HepG2 (cell line): ENCODE results near the gene RNASE4. TPM values are rescaled to one million over a fixed set of nuclear protein-coding genes. Genes with fewer than 3 reads are reported as not detected.

Experiments used
- GATAD2A ChIP-seq: IDR thresholded peaks from 2 replicates; pipeline ENCODE4 v1.6.1; 2016
- HMGXB4 ChIP-seq, 2 experiments: sonication (generic) in 1 of 2; formaldehyde crosslinking in 1 of 2; IDR thresholded peaks; 2 replicates each; pipeline versions ENCODE4 v1.4.0 to v1.6.1; 2018 to 2020; ENCODE audit warnings: missing genetic modification reagents in 2 of 2, borderline replicate concordance in 1 of 2, low read depth in 1 of 2, mild to moderate bottlenecking in 1 of 2, missing biosample characterization in 1 of 2
- IRX3 ChIP-seq: sonication (generic); formaldehyde crosslinking; IDR thresholded peaks from 2 replicates; pipeline ENCODE4 v1.8.1; 2023; ENCODE audit warnings: mild to moderate bottlenecking, low read depth, missing genetic modification reagents, borderline replicate concordance
- NR2F1 ChIP-seq, 2 experiments: fragments of 450-650 bp in 1 of 2; formaldehyde crosslinking in 1 of 2; IDR thresholded peaks; 2 replicates each; pipeline versions ENCODE4 v1.5.0 to v1.6.1; 2016 to 2020; ENCODE audit warnings: mild to moderate bottlenecking in 1 of 2, missing compliant biosample characterization in 1 of 2, missing genetic modification reagents in 1 of 2, moderate library complexity in 1 of 2
- RFX3 ChIP-seq: IDR thresholded peaks from 2 replicates; pipeline ENCODE4 v1.6.1; 2016; ENCODE audit warnings: missing biosample characterization, missing genetic modification reagents
- RFXAP ChIP-seq: sonication (generic); formaldehyde crosslinking; IDR thresholded peaks from 2 replicates; pipeline ENCODE4 v1.4.0; 2020; ENCODE audit warnings: missing genetic modification reagents, borderline replicate concordance
- TGIF2 ChIP-seq: IDR thresholded peaks from 2 replicates; pipeline ENCODE4 v1.6.1; 2016; ENCODE audit warnings: control low read depth, missing compliant biosample characterization
- ZBTB21 ChIP-seq: sonication (generic); formaldehyde crosslinking; IDR thresholded peaks from 2 replicates; pipeline ENCODE4 v1.4.0; 2020; ENCODE audit warnings: missing genetic modification reagents
- ZFP90 ChIP-seq: sonication (generic); formaldehyde crosslinking; IDR thresholded peaks from 2 replicates; pipeline ENCODE4 v1.8.0; 2022; ENCODE audit warnings: missing genetic modification reagents, mild to moderate bottlenecking, inconsistent platforms, borderline replicate concordance
- ZNF276 ChIP-seq: sonication (generic); formaldehyde crosslinking; IDR thresholded peaks from 2 replicates; pipeline ENCODE4 v1.4.0; 2020; ENCODE audit warnings: mild to moderate bottlenecking, low read depth, missing genetic modification reagents
- polyA plus RNA-seq, 8 experiments: library from polyadenylated mRNA; depleted of rRNA in 3 of 8; stranded (reverse) in 7 of 8; unstranded in 1 of 8; fragments of >200 nt; fragmentation: Illumina TruSeq in 4 of 8; extraction: Trizol in 4 of 8; gene quantifications; 2 replicates each; pipeline versions ENCODE4 v1.2.1 to v1.2.3, GENCODE V29; 2011 to 2016; ENCODE audit warnings: low read depth in 4 of 8, missing spikeins in 1 of 8, mixed read lengths in 1 of 8; ENCODE audit not compliant: insufficient read depth in 1 of 8
- total RNA-seq, 5 experiments: library from RNA; depleted of rRNA; stranded (reverse); fragments of >200 nt; fragmentation: Illumina TruSeq; extraction: Trizol; gene quantifications; 2 replicates each; pipeline ENCODE4 v1.2.3, GENCODE V29; 2016; ENCODE audit warnings: low read depth in 1 of 5
- TF ChIP-seq, protein P1 (sequence below): sonication (generic); formaldehyde crosslinking; IDR thresholded peaks from 2 replicates; pipeline ENCODE4 v1.4.0; 2020; ENCODE audit warnings: low read depth, missing genetic modification reagents
- TF ChIP-seq, protein P2 (sequence below): sonication (generic); formaldehyde crosslinking; IDR thresholded peaks from 2 replicates; pipeline ENCODE4 v1.5.0; 2020; ENCODE audit warnings: mild to moderate bottlenecking, missing genetic modification reagents, borderline replicate concordance

The RNASE4 gene
- total and polyA plus RNA-seq, 2 of the 13 experiments (the other 11 are each of a cell fraction or from before 2014, with no cell fraction given): 109 to 983 TPM

DNA sequence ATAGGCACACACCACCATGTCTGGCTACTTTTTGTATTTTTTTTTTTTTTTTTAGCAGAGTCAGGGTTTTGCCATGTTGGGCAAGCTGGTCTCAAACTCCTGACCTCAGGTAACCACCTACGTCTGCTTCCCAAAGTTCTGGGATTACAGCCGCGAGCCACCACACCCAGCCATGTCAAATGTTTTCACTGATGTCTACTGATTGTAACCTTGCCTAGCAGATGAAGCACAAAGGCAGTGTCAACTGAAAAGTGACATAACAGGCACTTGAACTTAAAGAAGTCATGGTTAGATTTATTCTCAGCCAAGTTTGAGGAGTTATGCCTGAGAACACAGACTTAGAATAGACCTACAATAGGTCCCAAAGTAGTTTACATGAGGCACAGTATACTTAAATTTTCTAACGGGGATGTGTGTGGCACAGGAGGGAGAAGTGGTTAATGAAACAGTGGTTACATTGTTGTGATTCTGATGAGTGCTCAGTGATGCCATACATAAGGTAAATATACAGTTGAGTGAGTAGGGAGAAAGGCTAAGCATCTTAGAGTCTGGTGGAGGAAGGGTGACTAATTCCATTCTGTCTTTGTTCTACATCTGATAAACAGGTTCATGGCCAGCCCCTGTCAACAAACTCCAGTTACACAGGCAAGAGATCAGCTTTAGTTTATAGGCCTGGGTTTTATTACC lies 12.6 kb upstream of the RNASE4 start (continued):
- TF ChIP-seq NR2F1 (CRISPR knock-in tag; IDR thresholded peaks at IDR 0.05): peak in 1 of 2 experiments; percentile 17; a peak in 1 of 4 replicates
- TF ChIP-seq GATAD2A (CRISPR knock-in tag): peak; percentile 93
- peak; percentile 67; the same call in 1 of the 2 replicates for TF ChIP-seq ZBTB21
- TF ChIP-seq TGIF2 (CRISPR knock-in tag): no peak
- TF ChIP-seq ZFP90 (CRISPR knock-in tag): no peak
- no peak for TF ChIP-seq IRX3 (CRISPR knock-in tag)
- 0 out of 4 replicates have a peak, but pooled peaks of 1 of the 2 experiments have one; percentile 18 for TF ChIP-seq HMGXB4 (CRISPR knock-in tag; IDR thresholded peaks at IDR 0.05; ENCODE audit: borderline replicate concordance in 1 of 2, low read depth in 1 of 2)
- TF ChIP-seq ZNF276 (CRISPR knock-in tag): no peak
- TF ChIP-seq, protein P1, sequence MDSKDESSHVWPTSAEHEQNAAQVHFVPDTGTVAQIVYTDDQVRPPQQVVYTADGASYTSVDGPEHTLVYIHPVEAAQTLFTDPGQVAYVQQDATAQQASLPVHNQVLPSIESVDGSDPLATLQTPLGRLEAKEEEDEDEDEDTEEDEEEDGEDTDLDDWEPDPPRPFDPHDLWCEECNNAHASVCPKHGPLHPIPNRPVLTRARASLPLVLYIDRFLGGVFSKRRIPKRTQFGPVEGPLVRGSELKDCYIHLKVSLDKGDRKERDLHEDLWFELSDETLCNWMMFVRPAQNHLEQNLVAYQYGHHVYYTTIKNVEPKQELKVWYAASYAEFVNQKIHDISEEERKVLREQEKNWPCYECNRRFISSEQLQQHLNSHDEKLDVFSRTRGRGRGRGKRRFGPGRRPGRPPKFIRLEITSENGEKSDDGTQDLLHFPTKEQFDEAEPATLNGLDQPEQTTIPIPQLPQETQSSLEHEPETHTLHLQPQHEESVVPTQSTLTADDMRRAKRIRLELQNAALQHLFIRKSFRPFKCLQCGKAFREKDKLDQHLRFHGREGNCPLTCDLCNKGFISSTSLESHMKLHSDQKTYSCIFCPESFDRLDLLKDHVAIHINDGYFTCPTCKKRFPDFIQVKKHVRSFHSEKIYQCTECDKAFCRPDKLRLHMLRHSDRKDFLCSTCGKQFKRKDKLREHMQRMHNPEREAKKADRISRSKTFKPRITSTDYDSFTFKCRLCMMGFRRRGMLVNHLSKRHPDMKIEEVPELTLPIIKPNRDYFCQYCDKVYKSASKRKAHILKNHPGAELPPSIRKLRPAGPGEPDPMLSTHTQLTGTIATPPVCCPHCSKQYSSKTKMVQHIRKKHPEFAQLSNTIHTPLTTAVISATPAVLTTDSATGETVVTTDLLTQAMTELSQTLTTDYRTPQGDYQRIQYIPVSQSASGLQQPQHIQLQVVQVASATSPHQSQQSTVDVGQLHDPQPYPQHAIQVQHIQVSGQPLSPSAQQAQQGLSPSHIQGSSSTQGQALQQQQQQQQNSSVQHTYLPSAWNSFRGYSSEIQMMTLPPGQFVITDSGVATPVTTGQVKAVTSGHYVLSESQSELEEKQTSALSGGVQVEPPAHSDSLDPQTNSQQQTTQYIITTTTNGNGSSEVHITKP (CRISPR knock-in tag): peak; percentile 40; the same call in 1 of the 2 replicates
- TF ChIP-seq RFX3 (CRISPR knock-in tag): no peak
- no peak for TF ChIP-seq RFXAP (CRISPR knock-in tag)
- TF ChIP-seq, protein P2, sequence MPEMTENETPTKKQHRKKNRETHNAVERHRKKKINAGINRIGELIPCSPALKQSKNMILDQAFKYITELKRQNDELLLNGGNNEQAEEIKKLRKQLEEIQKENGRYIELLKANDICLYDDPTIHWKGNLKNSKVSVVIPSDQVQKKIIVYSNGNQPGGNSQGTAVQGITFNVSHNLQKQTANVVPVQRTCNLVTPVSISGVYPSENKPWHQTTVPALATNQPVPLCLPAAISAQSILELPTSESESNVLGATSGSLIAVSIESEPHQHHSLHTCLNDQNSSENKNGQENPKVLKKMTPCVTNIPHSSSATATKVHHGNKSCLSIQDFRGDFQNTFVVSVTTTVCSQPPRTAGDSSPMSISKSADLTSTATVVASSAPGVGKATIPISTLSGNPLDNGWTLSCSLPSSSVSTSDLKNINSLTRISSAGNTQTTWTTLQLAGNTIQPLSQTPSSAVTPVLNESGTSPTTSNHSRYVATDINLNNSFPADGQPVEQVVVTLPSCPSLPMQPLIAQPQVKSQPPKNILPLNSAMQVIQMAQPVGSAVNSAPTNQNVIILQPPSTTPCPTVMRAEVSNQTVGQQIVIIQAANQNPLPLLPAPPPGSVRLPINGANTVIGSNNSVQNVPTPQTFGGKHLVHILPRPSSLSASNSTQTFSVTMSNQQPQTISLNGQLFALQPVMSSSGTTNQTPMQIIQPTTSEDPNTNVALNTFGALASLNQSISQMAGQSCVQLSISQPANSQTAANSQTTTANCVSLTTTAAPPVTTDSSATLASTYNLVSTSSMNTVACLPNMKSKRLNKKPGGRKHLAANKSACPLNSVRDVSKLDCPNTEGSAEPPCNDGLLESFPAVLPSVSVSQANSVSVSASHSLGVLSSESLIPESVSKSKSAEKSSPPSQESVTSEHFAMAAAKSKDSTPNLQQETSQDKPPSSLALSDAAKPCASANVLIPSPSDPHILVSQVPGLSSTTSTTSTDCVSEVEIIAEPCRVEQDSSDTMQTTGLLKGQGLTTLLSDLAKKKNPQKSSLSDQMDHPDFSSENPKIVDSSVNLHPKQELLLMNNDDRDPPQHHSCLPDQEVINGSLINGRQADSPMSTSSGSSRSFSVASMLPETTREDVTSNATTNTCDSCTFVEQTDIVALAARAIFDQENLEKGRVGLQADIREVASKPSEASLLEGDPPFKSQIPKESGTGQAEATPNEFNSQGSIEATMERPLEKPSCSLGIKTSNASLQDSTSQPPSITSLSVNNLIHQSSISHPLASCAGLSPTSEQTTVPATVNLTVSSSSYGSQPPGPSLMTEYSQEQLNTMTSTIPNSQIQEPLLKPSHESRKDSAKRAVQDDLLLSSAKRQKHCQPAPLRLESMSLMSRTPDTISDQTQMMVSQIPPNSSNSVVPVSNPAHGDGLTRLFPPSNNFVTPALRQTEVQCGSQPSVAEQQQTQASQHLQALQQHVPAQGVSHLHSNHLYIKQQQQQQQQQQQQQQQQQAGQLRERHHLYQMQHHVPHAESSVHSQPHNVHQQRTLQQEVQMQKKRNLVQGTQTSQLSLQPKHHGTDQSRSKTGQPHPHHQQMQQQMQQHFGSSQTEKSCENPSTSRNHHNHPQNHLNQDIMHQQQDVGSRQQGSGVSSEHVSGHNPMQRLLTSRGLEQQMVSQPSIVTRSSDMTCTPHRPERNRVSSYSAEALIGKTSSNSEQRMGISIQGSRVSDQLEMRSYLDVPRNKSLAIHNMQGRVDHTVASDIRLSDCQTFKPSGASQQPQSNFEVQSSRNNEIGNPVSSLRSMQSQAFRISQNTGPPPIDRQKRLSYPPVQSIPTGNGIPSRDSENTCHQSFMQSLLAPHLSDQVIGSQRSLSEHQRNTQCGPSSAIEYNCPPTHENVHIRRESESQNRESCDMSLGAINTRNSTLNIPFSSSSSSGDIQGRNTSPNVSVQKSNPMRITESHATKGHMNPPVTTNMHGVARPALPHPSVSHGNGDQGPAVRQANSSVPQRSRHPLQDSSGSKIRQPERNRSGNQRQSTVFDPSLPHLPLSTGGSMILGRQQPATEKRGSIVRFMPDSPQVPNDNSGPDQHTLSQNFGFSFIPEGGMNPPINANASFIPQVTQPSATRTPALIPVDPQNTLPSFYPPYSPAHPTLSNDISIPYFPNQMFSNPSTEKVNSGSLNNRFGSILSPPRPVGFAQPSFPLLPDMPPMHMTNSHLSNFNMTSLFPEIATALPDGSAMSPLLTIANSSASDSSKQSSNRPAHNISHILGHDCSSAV: no peak
